GM19438 (cell line): Measurements from ENCODE around the gene REEP3.
"Not testable (repeated sequence)": the region's sequence is repeated elsewhere in the genome, so short reads cannot be mapped to it uniquely, and the experiment has no call there.

Experiments
- ATAC-seq: cut with Tn5 transposase; IDR thresholded peaks from one replicate; pipeline ENCODE4 v1.9.1; 2021; ENCODE audit warnings: low read depth; ENCODE audit not compliant: unreplicated experiment

Gene REEP3

GRCh38 chr10:63657761-63658160, 136.6 kb downstream of the REEP3 start:
- no peak for ATAC-seq

DNA sequence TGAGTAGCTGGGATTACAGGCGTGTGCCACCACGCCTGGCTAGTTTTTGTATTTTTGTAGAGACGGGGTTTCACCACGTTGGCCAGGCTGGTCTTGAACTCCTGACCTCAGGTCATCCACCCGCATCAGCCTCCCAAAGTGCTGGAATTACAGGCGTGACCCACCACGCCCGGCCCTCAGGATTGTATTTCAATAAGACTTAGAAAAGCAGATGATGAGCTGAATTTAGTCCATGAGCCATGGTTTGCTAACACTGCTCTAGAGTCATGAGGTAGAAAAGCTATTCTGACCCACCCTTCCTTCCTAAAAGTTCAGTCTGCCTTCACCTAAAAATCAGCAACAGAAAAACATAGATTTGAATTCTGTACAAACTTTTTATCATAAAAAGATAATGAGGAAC, 139.7 kb downstream of the REEP3 start:
- not testable (repeated sequence) for ATAC-seq

- ATAC-seq = no peak
Observed at GRCh38 chr10:63661347-63661746, 140.1 kb downstream of the REEP3 start.

- no peak for ATAC-seq
Observed at GRCh38 chr10:63664341-63664885, 143.2 kb downstream of the REEP3 start.

DNA sequence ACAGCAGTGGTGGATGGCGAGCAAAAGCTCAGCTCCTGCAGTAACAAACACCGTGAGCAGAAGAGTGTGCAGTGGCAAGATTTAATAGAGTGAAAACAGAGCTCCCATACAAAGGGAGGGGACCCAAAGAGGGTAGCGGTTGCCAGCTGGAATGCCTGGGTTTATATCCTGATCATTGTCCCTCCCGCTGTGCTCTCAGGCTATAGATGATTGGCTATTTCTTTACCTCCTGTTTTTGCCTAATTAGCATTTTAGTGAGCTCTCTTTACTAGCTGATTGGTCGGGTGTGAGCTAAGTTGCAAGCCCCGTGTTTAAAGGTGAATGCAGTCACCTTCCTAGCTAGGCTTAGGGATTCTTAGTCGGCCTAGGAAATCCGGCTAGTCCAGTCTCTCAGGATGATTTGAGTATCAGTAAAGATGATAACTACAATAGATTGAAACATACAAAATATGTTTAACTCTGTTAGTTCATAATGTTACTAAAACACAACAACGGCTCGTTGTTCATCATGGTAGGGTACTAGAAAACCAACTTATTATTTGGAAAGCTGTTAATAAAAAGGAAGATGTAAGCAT, 143.9 kb downstream of the REEP3 start:
- not testable (repeated sequence) for ATAC-seq

GRCh38 chr10:63665670-63666134, 144.5 kb downstream of the REEP3 start:
- no peak for ATAC-seq

DNA sequence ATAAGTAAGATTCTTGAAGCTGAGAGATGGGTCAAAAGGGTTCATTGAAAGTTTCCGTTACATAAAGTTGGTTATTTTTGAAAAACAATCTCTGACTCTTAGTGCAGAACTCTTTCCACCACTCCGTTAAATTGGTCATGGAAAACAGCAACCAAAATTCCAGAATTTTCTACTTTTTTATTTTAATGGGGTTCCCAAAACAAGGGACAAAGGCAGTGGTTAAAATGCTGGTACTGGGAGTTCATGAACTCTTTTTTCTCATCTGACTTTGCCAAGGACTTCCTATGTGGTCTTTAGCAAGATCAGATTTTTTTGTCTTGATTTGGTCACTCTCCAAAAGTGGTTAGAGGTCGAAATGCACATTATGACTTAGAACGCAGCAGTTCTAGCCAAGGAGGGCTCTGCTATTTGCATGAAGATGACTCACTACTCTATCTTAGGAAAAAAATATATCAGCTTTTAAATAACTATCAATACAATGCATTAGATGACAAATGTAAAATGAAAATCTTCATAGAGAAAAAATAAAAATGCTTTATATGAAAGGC, 145.7 kb downstream of the REEP3 start:
- ATAC-seq = no peak

GRCh38 chr10:63667596-63668480, 146.6 kb downstream of the REEP3 start:
- ATAC-seq = no peak

- ATAC-seq = no peak
Observed at GRCh38 chr10:63670291-63670898, 149.2 kb downstream of the REEP3 start.

DNA sequence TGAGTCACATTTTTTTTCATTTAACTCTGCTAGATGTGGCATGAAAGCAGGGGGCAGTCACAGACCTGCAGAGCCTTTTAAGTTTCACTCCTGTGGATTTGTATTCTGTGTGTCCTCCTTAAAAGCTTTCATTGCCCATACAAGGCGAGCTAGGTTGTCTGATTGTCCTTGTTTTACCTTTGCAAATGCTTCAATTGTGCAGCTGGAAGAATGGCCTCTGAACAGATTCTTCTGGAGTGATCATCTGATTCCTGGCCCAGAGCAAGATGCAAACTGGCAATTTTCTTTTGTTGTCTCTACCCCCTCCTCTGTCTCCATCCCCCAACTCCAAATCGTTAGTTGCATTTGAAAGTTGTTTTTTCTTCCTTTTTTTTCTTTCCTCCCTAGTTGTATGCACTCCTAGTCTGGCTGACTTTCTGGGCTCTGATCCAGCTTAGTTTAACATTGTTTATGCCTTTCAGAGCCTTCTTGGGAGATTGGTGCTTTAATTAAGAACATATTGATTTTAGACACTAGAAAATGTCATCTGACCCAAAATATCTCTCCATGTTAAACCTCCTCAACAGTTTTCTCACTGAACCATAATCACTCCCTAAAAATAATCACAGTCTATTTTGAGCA, 150.2 kb downstream of the REEP3 start:
- ATAC-seq = no peak

DNA sequence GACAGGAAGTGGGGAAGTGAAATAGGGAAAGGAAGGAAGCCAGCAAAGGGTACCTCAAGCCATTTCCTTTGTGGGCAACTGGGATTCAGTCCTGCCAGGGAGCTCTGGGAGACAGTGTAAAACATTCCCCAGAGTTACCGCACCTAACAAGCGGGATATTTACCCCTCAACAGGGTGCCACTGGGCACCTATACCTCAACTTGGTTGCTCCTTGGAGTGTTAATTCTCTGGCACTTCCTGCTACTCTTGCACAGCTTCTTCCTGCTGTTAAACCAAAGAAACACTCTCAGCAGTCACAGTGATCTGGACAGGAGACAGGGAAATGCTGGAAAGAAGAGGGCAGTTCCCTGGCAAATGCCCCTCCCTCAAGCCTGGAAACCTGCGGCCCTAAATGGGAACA, 151.3 kb downstream of the REEP3 start:
- ATAC-seq = no peak

DNA sequence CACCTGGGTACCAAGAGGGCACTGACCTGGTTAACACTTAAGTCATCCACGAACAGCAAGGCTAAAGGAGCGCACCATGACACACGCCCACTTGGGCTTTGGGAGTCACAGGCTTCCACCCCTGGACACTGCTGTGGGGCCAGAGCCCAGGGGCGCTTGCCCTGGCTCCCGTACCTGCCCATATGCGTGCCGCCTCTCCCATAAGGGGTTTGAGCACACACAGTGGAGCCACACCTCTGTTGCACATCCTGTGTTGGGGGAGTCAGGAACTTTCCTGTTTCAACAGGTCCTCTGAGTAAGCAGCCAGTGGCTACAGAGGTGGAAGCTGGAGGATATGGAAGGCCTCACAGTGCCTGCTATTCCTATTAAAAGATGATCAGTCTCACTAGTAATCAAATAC, 152.0 kb downstream of the REEP3 start:
- ATAC-seq = no peak

- no peak for ATAC-seq
Observed at GRCh38 chr10:63673846-63674245, 152.6 kb downstream of the REEP3 start.
